Caki2 (cell line): ENCODE measurements around the gene SIPA1L3. TPM values are rescaled to one million over a fixed set of nuclear protein-coding genes. Genes with fewer than 3 reads are reported as not detected.
A peak's percentile ranks its signal among the peaks of the same experiment; 100 is the strongest.
"Not testable (repeated sequence)": the region's sequence is repeated elsewhere in the genome, so short reads cannot be mapped to it uniquely, and the experiment has no call there.

Experiments
- DNase-seq: peaks from one replicate; pipeline ENCODE4 v3.0.0-alpha.2; 2015; ENCODE audit warnings: low read depth
- in situ Hi-C: cut with HindIII; loops from 2 replicates; pipeline ENCODE4 v1.10.0; 2016; ENCODE audit warnings: low sequenced_read_pairs, low pct_unique_long_range_greater_than_20kb, mixed read lengths
- total RNA-seq: library from RNA; depleted of rRNA; stranded (reverse); fragments of >200 nt; shearing (Covaris generic); gene quantifications from 2 replicates; pipeline ENCODE4 v1.2.3, GENCODE V29; 2014; ENCODE audit warnings: low replicate concordance; rRNA removed

Gene SIPA1L3, protein sequence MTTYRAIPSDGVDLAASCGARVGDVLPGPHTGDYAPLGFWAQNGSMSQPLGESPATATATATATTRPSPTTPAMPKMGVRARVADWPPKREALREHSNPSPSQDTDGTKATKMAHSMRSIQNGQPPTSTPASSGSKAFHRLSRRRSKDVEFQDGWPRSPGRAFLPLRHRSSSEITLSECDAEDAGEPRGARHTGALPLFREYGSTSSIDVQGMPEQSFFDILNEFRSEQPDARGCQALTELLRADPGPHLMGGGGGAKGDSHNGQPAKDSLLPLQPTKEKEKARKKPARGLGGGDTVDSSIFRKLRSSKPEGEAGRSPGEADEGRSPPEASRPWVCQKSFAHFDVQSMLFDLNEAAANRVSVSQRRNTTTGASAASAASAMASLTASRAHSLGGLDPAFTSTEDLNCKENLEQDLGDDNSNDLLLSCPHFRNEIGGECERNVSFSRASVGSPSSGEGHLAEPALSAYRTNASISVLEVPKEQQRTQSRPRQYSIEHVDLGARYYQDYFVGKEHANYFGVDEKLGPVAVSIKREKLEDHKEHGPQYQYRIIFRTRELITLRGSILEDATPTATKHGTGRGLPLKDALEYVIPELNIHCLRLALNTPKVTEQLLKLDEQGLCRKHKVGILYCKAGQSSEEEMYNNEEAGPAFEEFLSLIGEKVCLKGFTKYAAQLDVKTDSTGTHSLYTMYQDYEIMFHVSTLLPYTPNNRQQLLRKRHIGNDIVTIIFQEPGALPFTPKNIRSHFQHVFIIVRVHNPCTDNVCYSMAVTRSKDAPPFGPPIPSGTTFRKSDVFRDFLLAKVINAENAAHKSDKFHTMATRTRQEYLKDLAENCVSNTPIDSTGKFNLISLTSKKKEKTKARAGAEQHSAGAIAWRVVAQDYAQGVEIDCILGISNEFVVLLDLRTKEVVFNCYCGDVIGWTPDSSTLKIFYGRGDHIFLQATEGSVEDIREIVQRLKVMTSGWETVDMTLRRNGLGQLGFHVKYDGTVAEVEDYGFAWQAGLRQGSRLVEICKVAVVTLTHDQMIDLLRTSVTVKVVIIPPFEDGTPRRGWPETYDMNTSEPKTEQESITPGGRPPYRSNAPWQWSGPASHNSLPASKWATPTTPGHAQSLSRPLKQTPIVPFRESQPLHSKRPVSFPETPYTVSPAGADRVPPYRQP (N-terminal part only)
- 35.9 and 39.9 TPM in 2 replicates for total RNA-seq

DNA sequence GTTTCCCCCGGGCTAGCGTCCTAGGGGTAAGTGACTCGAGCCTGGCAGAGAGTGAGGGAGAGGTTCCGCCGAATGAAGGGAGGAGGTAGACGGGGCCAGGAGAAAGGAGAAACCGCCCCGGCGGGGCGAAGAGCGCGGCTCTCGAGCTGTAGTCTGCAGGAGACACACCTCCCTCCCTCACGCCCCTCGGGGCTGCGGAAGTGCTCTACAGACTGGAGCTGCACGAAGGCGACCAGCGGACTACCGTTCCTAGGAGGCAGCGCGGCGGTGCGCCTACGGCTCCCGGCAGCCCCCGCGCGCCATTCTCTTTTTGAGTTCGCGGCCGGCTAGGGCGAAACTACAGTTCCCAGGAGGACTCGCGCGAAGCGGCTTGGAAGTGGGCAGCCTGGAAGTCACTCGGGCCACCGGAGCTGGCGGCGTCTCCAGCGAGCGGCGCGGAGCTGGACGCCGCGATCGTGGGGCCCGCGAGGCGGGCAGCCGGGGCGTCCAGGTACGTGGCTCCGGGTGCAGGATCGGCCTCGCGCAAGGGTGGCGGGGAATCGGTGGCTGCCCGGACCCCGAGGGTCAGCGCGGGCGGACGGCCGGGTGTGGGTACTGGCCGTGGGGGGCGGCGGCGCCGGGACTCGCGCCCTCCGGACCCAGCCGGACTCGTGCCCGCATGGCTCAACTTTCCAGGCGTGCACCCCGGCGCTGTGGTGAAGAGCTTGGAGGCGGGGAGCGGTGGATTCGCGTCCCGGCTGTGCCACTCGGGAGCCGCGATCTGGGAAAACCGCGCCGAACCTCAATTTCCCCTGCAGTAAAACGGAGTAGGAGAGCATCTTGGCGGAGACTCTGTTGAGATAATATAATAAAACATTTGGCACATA lies at the start of gene SIPA1L3:
Gene SIPA1L3 (plus strand): TSS at position 340 of the 866 bp plus-strand sequence. CDS start 174,358 bp downstream, outside the sequence.
- in situ Hi-C loops = no loop called here
- peak; percentile 98 for DNase-seq

DNA sequence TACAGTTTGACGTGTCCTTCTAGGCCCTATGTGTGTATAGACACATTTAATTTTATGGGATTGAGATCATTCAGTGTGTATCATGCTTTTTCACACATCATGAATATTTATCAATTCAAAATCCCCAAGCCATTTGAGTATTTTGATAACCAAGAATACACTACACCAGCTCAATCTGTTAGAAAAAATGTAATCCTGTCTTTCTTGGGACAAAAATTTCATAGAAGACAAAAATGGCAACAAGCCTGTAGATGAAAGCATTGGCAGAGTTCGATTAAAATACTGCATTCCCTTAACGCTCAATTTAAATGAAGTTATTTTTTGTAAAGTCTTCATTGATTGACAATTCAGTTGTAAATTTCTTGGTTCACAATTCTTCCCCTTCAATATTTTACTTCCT lies 42.5 kb upstream of the SIPA1L3 start:
- in situ Hi-C loops = no loop called here

DNA sequence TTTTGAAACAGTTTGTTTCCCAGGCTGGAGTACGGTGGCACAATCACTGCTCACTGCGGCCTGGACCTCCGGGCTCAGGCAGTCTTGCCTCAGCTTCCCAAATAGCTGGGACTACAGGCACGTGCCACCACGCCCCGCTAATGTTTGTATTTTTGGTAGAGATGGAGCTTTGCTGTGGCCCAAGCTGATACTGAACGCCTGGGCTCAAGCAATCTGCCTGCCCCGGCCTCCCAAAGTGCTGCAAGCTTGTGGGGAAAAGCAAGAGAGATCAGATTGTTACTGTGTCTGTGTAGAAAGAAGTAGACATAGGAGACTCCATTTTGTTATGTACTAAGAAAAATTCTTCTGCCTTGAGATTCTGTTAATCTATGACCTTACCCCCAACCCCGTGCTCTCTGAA lies 41.1 kb upstream of the SIPA1L3 start:
- in situ Hi-C loops, DNase-seq: not testable (repeated sequence)

More for the DNA sequence above, 42.5 kb upstream of the SIPA1L3 start:
- DNase-seq = no peak

DNA sequence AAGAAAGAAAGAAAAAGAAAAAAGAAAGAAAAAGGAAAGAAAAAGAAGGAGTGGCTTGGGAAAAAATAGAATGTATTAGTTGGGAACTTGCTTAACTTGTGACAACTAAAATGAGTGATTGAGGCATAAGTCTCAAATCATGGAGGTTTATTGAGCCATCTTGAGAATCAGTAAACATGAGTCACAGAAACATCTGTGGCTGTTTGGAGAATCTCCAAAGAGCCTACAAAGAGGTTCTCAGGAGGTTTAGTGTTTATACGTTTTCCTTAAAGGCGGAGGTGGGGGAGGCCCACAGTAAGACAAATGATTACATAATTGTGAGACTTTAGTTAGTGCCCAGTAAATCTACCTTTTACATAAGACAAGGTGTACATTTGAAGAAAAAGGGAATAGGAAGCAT lies 39.2 kb upstream of the SIPA1L3 start:
- no peak for DNase-seq
- in situ Hi-C loops = no loop called here

DNA sequence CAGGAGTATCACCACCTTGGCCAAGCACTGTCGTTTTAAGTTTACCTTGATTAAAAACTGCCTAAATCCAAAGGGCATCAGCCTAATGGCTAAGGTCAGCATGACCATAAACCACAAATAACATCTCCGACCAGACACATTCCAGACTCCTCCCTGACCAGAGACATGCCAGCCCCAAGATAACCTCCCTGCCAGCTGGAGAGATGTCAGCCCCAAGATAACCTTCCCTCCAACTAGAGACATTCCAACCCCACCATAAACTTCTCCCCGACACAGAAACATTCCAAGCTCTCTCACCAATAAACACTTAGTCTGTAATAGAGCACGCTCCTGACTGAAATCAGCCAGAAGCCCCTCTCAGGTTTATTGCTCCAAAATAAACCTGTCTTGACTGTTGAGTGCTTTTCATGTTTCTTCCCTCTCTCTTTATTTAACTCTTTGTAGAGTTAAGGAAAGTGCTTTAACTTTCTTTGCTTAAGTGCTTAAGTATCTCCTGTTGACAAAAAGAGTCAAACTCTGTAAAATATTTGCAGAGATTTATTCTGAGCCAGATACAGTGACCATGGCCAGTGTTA lies 37.2 kb upstream of the SIPA1L3 start:
- in situ Hi-C loops = no loop called here
- DNase-seq = no peak

DNA sequence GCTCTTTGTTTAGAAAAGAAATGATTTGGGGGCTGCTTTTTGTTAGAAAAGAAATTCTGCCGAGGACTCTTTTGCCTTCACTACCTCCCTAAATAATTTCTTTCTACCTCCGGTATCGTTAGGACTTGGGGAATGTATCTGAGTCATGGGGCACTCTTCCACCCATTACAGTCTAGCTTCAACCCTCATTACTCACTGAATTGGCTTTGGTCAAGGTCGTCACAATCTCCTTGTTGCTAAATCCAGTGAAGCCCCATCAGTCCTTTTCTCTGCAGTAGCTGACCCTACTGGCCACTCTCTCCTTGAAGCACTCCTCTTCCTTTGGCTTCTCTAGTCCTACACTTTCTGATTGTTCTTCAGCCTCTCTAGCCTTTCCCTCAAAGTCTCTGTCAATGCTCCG lies 34.6 kb upstream of the SIPA1L3 start:
- in situ Hi-C loops = no loop called here

DNA sequence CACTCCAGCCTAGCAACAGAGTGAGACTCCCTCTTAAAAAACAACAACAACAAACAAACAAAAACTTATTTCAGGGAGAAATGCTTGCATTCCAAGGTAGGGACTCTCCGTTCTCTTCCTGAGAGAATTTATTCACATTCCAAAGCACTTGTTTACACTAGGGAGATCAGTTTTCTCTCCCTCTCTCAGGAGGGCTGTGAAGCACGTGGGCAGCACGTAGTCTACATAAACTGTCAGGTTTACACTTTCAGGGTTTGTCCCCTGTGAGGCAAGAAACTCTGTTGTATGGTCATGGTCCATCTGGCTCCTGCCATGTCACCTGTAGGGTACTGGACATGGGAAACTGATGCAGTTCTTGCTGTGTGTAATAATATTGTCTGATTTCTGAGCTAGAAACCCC lies 32.2 kb upstream of the SIPA1L3 start:
- peak; percentile 7 for DNase-seq
- in situ Hi-C loops = no loop called here

More for the DNA sequence above, 34.6 kb upstream of the SIPA1L3 start:
- DNase-seq = no peak

DNA sequence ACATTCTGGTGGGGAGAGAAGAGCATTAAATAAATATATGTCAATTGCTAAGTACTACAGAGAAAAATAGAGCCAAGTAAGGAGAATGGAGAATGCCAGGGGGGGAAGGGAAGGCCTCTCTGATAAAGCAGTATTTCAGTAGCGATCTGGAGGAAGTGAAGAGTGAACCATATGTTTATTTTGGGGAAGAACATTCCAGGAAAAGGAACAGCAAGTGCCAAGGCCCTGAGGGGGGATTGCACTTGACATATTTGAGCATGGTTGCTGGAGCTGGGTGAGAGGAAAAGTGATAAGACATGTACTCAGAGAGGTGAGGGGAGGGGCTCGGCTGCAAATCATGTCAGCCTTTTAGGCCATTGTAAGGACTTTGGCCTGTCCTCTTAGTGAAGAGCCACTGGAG lies 31.0 kb upstream of the SIPA1L3 start:
- DNase-seq = no peak
- in situ Hi-C loops = no loop called here

DNA sequence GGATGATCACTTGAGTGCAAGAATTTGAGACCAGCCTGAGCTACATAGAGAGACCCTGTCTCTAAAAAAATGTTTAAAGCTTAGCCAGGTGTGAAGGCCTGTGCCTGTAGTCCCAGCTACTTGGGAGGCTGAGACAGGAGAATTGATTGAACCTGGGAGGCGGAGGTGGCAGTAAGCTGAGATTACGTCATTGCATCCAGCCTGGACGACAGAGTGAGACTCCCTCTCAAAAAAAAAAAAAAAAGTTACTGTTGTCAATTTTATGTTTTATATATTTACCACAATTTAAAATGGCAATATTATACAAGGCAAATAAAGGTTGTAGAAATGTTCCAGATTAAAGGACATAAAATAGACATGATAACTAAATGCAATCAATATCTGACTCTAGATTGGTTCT lies 29.9 kb upstream of the SIPA1L3 start:
- in situ Hi-C loops = no loop called here
- no peak for DNase-seq

DNA sequence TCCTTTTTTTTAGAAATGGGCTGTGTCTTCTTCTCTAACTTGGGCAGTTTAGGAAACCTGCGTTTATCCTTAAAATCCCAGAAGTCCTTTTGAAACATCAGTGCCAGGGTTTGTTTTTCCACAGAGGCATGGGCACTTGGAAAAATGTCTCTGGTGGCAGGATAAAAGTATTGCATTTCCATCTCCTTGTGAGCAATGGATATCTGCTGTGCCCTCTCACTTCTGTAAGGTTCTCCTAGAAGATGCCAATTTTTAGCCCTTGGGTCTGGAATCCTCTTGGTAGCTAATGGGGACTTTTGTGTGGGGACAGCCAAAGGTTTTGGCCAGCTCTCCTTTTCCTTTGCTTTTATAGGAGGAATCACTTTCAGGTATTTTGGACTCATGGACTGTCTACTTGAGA lies 21.6 kb upstream of the SIPA1L3 start:
- DNase-seq = no peak
- in situ Hi-C loops = no loop called here

DNA sequence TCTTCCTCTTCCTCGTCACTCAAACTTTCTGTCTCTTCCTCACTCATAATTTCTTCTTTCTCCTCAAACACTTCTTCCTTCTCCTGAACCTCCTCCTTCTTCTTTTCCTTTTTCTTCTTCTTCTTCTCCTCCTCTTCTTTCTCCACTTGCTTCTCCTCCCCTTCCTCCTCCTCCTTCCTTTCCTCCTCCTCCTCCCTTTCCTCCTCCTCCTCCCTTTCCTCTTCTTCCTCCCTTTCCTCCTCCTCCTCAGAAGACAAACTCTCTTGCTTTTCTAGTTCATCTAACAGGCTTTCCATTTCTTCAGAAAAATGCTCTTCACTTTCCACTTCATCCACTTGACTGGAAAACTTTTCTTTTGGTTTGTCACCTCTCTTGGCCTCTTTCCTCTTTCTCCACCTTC lies 20.4 kb upstream of the SIPA1L3 start:
- no peak for DNase-seq
- in situ Hi-C loops = no loop called here

DNA sequence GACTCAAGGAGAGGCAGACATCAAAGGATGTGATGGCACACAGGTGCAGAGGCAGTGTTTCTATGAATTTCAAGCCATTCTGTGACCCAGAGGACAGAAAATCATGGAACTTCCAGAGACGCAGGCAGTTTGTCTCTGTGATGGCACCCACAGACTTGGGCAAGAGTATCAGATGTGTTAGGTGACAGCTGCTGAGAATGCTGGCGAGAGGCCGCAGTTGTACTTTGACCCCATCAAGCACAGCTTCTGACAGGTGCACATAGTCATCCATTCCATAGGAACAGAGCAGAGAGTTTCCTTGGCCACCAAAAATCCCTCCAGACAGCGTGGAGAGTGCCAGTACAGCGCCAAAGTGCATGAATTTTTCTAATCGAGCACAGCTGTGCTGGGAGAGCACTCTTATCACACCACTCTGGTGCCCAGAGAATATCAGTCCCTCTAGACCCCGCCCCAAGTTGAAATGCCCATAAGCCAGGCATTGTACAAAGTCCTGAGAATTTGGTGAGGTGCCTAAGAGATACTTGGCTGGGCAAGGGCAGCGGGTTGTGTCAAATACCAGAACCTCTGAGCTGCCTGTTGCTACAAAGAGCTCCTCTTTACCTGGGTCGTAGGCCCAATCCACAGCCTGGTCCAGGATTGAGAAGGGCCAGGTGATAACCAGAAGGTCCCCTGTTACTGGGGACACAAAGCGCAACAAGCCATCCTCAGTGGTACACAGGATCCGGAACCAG lies 13.0 kb upstream of the SIPA1L3 start:
- in situ Hi-C loops = no loop called here

DNA sequence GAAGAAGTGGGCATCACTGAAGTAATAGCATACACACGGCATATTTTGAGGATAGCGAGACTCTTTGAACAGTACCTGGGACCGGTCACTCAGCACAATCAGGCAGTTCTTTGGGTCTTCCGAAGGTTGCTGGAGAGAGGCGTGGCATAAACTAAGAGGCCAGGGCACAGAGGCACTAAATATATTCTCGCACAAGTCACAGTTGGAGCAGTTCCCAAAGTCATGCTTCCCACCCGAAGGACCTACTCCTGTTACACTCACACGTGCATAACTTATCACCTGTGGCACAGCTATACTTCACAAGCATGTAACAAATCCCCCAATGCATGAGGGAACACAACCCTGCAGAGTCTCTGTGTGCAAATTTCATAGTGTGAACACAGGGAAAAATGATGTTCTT lies 10.8 kb upstream of the SIPA1L3 start:
- DNase-seq = no peak
- in situ Hi-C loops = no loop called here

More for the DNA sequence above, 13.0 kb upstream of the SIPA1L3 start:
- no peak for DNase-seq

DNA sequence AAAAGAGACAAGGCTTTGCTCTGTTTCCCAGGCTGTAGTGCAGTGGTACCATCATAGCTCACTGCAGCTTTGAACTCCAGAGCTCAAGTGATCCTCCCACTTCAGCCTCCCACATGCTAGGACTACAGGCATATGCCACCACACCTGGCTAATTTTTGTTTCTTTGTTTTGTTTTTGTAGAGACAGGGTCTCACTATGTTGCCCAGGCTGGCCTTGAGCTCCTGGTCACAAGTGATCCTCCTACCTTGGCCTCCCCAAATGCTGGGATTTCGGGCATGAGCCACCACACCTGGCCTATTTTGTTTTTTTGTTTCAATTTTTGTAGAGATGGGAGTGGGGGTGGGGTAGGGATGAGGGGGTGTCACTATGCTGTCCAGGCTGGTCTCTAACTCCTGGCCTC lies 7.6 kb upstream of the SIPA1L3 start:
- DNase-seq = no peak
- in situ Hi-C loops = no loop called here

DNA sequence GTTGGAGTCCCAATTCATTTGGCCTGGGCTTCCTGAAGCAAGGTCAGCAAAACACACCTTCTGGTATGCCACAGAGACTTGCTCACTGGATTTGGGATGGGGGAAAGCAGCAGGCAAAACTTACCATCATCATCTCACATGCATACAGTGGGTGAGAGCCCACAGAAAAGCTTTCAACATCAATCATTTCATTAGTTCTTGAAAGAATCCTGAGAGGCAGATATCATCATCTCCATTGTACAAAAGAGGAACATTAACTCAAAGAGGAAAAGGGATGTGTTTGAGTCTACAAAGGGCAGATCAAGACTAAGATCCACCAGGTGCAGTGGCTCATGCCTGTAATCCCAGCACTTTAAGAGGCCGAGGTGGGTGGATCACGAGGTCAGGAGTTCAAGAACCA lies 7.0 kb upstream of the SIPA1L3 start:
- no peak for DNase-seq
- in situ Hi-C loops = no loop called here

DNA sequence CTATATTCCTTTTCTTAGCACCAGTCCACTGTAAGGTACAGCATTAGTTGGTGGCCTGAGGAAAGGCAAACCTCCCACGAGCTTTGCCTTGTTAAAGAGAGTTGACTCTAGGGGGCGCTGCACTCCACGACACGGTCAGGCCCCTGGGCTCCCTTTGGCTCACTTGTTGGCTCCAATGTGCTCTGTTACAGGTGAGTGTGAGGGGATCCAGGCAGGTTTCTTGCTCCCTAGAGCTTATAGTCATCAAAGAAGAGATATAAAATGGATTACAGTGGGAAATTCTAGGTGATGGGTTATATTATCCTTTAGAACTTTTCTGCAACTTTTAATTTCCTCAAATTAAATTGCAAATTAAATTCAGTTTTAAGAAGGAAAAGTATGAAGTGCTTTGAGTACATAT lies 4.3 kb upstream of the SIPA1L3 start:
- peak; percentile 77 for DNase-seq
- in situ Hi-C loops = no loop called here

DNA sequence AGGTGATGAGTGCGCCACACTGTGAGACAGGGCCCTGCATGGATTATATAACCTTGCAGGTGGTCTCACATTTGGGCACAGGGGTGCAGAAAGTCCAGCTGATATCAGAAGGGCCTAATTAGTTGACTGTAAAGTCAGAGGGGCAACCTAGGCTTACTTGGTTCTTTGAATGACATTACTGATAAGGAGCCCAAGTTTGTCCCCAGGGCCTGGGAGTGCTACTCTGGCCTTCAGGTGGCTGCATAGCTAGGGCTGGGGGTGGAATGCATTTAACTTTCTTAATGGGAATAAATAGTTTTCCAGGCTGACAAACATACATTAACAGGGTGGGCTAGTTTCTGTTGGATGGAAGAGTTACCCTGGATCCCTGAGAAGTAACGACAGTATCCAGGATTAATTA lies 3.9 kb upstream of the SIPA1L3 start:
- in situ Hi-C loops = no loop called here
- no peak for DNase-seq
